Bronchial epithelial cell (primary cell): Measurements from ENCODE around the gene SLC25A25. TPM values are rescaled to one million over a fixed set of nuclear protein-coding genes. Genes with fewer than 3 reads are reported as not detected.
"Not testable (repeated sequence)": the region's sequence is repeated elsewhere in the genome, so short reads cannot be mapped to it uniquely, and the experiment has no call there.

Experiments
- DNase-seq: peaks from one replicate; pipeline ENCODE4 v3.0.0-alpha.2; 2010; ENCODE audit warnings: low read depth
- FAIRE-seq: peaks from 2 replicates; lab custom pipeline; 2011; peaks lifted over from hg19 to GRCh38; lab: Jason Lieb, UNC
- H3K27me3 ChIP-seq: 2 replicates; pipeline ENCODE4 v1.5.1; 2011; ENCODE audit warnings: low read length; ENCODE audit not compliant: control insufficient read depth, insufficient read depth
- H3K36me3 ChIP-seq: 2 replicates; pipeline ENCODE4 v1.5.1; 2011; ENCODE audit warnings: low read length; ENCODE audit not compliant: control insufficient read depth, insufficient read depth
- H3K4me3 ChIP-seq: 2 replicates; pipeline ENCODE4 v1.5.1; 2011; ENCODE audit warnings: mild to moderate bottlenecking, low read depth, low read length, control low read depth
- CTCF ChIP-seq: IDR thresholded peaks from 2 replicates; pipeline ENCODE4 v1.5.1; 2011; ENCODE audit warnings: mild to moderate bottlenecking, moderate library complexity, low read length, control low read depth, inconsistent platforms; ENCODE audit not compliant: insufficient read depth, severe bottlenecking
- total RNA-seq: library from RNA; depleted of rRNA; stranded (reverse); fragments of >200 nt; gene quantifications from 2 replicates; pipeline ENCODE4 v1.2.1, GENCODE V29; 2014

The SLC25A25 gene
- 12.6 and 17.2 TPM in 2 replicates for total RNA-seq

- peak; percentile 97 for DNase-seq
- Histone ChIP-seq H3K4me3 (peak within 1 kb of the TSS; percentile 69), H3K27me3 (no peaks in the 10 kb centered on the region), H3K36me3 (peaks cover 5% of the 10 kb centered on the region)
- TF ChIP-seq CTCF = no peak
- no peak for FAIRE-seq
Observed at GRCh38 chr9:128067645-128068385, at the start of gene SLC25A25. Gene SLC25A25, plus strand, starts transcription at chr9:128068232. Its CDS starts 88 bp downstream, at chr9:128068320.

- DNase-seq (no peak), FAIRE-seq (no peak)
- Histone ChIP-seq H3K4me3 (no peak overlapping the region), H3K36me3 (no peaks in the 10 kb centered on the region), H3K27me3 (no peaks in the 10 kb centered on the region)
- TF ChIP-seq CTCF = peak; percentile 19
Observed at GRCh38 chr9:128020692-128021091, 47.3 kb upstream of the SLC25A25 start.

- TF ChIP-seq CTCF = no peak
- DNase-seq = no peak
- no peaks in the 10 kb centered on the region for H3K36me3 ChIP-seq
- H3K27me3 ChIP-seq = no peaks in the 10 kb centered on the region
- no peak for FAIRE-seq
- no peak overlapping the region for H3K4me3 ChIP-seq
Observed at GRCh38 chr9:128021098-128021497, 46.9 kb upstream of the SLC25A25 start.

- no peak for TF ChIP-seq CTCF
- Histone ChIP-seq H3K27me3 (no peaks in the 10 kb centered on the region), H3K36me3 (no peaks in the 10 kb centered on the region), H3K4me3 (no peak overlapping the region)
- FAIRE-seq = no peak
- no peak for DNase-seq
Observed at GRCh38 chr9:128022886-128023285, 45.1 kb upstream of the SLC25A25 start.

GRCh38 chr9:128023671-128024070, 44.4 kb upstream of the SLC25A25 start:
- not testable (repeated sequence) for H3K4me3 ChIP-seq, DNase-seq, H3K27me3 ChIP-seq, FAIRE-seq, H3K36me3 ChIP-seq

- DNase-seq = no peak
- Histone ChIP-seq H3K27me3 (no peaks in the 10 kb centered on the region), H3K4me3 (no peak overlapping the region), H3K36me3 (no peaks in the 10 kb centered on the region)
- FAIRE-seq = no peak
- TF ChIP-seq CTCF = no peak
Observed at GRCh38 chr9:128024761-128025308, 43.2 kb upstream of the SLC25A25 start.
